PC-3 (cell line): ENCODE results near the gene SEC61B. TPM values are rescaled to one million over a fixed set of nuclear protein-coding genes. Genes with fewer than 3 reads are reported as not detected.
"Not testable (repeated sequence)": the region's sequence is repeated elsewhere in the genome, so short reads cannot be mapped to it uniquely, and the experiment has no call there.

ENCODE experiments used
- ATAC-seq: fragments of 200-7000 bp; cut with Tn5 transposase; 2 replicates; pipeline ENCODE4 v1.9.1; 2020; ENCODE audit warnings: mild to moderate bottlenecking, moderate library complexity
- BruUV-seq: library from RNA; stranded (reverse); fragments of 400-500 nt; replicated peaks from 2 replicates; lab custom pipeline; 2021; lab: Mats Ljungman, UMichigan
- CTCF ChIA-PET: fragments of 300-600 bp; sonication (Branson Sonifier 250); formaldehyde crosslinking; loops from one replicate; lab custom pipeline; 2022; ENCODE audit warnings: antibody characterized with exemption; lab: Charles Lee
- POLR2A ChIA-PET: fragments of 300-600 bp; sonication (Branson Sonifier 250); formaldehyde crosslinking; loops from one replicate; lab custom pipeline; 2022; ENCODE audit warnings: antibody characterized with exemption; ENCODE audit not compliant: unreplicated experiment; lab: Charles Lee
- DNase-seq: peaks from one replicate; pipeline ENCODE4 v3.0.0-alpha.2; 2015
- H2AFZ ChIP-seq: fragments of 300-600 bp; sonication (generic); 2 replicates; pipeline ENCODE4 v1.6.0; 2016; ENCODE audit warnings: antibody characterized with exemption, low read length
- H3F3A ChIP-seq: fragments of 300-600 bp; sonication (generic); one replicate; pipeline ENCODE4 v1.6.0; 2017; ENCODE audit warnings: antibody characterized with exemption, low read length, control low read depth, mild to moderate bottlenecking; ENCODE audit not compliant: unreplicated experiment
- H3K27ac ChIP-seq: fragments of 300-600 bp; sonication (generic); 2 replicates; pipeline ENCODE4 v1.5.1; 2016; ENCODE audit warnings: mild to moderate bottlenecking, low read length
- H3K27me3 ChIP-seq: fragments of 300-600 bp; sonication (generic); 2 replicates; pipeline ENCODE4 v1.6.1; 2016; ENCODE audit warnings: low read length, mixed read lengths
- H3K36me3 ChIP-seq: fragments of 300-600 bp; sonication (generic); 2 replicates; pipeline ENCODE4 v1.6.1; 2016; ENCODE audit warnings: low read depth, mixed run types, low read length, mixed read lengths
- H3K4me1 ChIP-seq: fragments of 300-600 bp; sonication (generic); 2 replicates; pipeline ENCODE4 v1.5.1; 2016; ENCODE audit warnings: low read length; ENCODE audit not compliant: insufficient read depth
- H3K4me2 ChIP-seq: fragments of 300-600 bp; sonication (generic); 2 replicates; pipeline ENCODE4 v1.6.0; 2016; ENCODE audit warnings: low read length
- H3K4me3 ChIP-seq: fragments of 300-600 bp; sonication (generic); 2 replicates; pipeline ENCODE4 v1.5.1; 2016; ENCODE audit warnings: mild to moderate bottlenecking, low read length, mixed read lengths
- H3K79me2 ChIP-seq: fragments of 300-600 bp; sonication (generic); 2 replicates; pipeline ENCODE4 v1.6.1; 2017; ENCODE audit warnings: low read length, mixed read lengths
- H3K9ac ChIP-seq: fragments of 300-600 bp; sonication (generic); 2 replicates; pipeline ENCODE4 v1.6.0; 2016; ENCODE audit warnings: mild to moderate bottlenecking, low read length
- H3K9me2 ChIP-seq: fragments of 300-600 bp; sonication (generic); replicated peaks from 2 replicates; pipeline ENCODE4 v1.6.1; 2016; ENCODE audit warnings: mixed run types, low read length, mixed read lengths
- H3K9me3 ChIP-seq: fragments of 300-600 bp; sonication (generic); 2 replicates; pipeline ENCODE4 v1.6.1; 2016; ENCODE audit warnings: low read length, mixed read lengths
- H4K20me1 ChIP-seq: fragments of 300-600 bp; sonication (generic); 2 replicates; pipeline ENCODE4 v1.6.1; 2016; ENCODE audit warnings: low read length, mixed read lengths
- EZH2 ChIP-seq: fragments of 300-600 bp; sonication (generic); IDR thresholded peaks from one replicate; pipeline ENCODE4 v1.6.1; 2017; ENCODE audit warnings: antibody characterized with exemption, mild to moderate bottlenecking, low read length; ENCODE audit not compliant: unreplicated experiment
- EZH2phosphoT487 ChIP-seq: fragments of 300-600 bp; sonication (generic); IDR thresholded peaks from 2 replicates; pipeline ENCODE4 v1.6.1; 2018; ENCODE audit warnings: mild to moderate bottlenecking, antibody characterized with exemption, low read length, borderline replicate concordance
- intact Hi-C: fragments of 100-400 bp; cut with micrococcal nuclease; formaldehyde crosslinking; loops from 2 replicates; pipeline ENCODE4 v1.9.0; 2023
- total RNA-seq: library from RNA; depleted of rRNA; stranded (reverse); fragments of >200 nt; gene quantifications from 2 replicates; pipeline ENCODE4 v1.2.3, GENCODE V29; 2014
- TF ChIP-seq, protein P1 (sequence below): fragments of 300-600 bp; sonication (generic); conservative IDR thresholded peaks from 2 replicates; pipeline ENCODE4 v1.5.1; 2017; ENCODE audit warnings: antibody characterized with exemption, low read depth, mild to moderate bottlenecking, low read length

SEC61B gene
- total RNA-seq, 1 experiment from 2014 or later = 107 TPM

GRCh38 chr9:99190597-99191283 lies 31.3 kb upstream of the SEC61B start:
- Histone ChIP-seq H3K4me1 (no peaks in the 10 kb centered on the region), H3K27ac (no peak overlapping the region), H3K9me3 (no peaks in the 10 kb centered on the region), H3K79me2 (no peaks in the 10 kb centered on the region), H3K36me3 (no peaks in the 10 kb centered on the region), H3K9me2 (no peaks in the 10 kb centered on the region), H2AFZ (no peak overlapping the region), H3F3A (no peaks in the 10 kb centered on the region), H3K27me3 (0 out of 2 replicates have a peak, but pooled peaks cover 3% of the 10 kb centered on the region), H3K9ac (no peak overlapping the region), H3K4me2 (no peak overlapping the region), H4K20me1 (no peaks in the 10 kb centered on the region), H3K4me3 (no peak overlapping the region)
- no TSS peak for BruUV-seq
- ATAC-seq = no peak
- ChIA-PET CTCF (interaction anchor here (0.6 kb wide), 1 partner anchor 154 kb away, joined by 3 read pairs; no protein-coding TSS in a partner anchor), POLR2A (no interaction called here)
- intact Hi-C loops = no loop called here
- TF ChIP-seq EZH2 (no peak), EZH2phosphoT487 (no peak)
- TF ChIP-seq, protein P1, sequence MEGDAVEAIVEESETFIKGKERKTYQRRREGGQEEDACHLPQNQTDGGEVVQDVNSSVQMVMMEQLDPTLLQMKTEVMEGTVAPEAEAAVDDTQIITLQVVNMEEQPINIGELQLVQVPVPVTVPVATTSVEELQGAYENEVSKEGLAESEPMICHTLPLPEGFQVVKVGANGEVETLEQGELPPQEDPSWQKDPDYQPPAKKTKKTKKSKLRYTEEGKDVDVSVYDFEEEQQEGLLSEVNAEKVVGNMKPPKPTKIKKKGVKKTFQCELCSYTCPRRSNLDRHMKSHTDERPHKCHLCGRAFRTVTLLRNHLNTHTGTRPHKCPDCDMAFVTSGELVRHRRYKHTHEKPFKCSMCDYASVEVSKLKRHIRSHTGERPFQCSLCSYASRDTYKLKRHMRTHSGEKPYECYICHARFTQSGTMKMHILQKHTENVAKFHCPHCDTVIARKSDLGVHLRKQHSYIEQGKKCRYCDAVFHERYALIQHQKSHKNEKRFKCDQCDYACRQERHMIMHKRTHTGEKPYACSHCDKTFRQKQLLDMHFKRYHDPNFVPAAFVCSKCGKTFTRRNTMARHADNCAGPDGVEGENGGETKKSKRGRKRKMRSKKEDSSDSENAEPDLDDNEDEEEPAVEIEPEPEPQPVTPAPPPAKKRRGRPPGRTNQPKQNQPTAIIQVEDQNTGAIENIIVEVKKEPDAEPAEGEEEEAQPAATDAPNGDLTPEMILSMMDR = no peak
- no peak for DNase-seq

- Histone ChIP-seq H3K4me3 (no peak overlapping the region), H3K27me3 (0 out of 2 replicates have a peak, but pooled peaks cover 3% of the 10 kb centered on the region), H3K9me2 (no peaks in the 10 kb centered on the region), H3K36me3 (no peaks in the 10 kb centered on the region), H3K9me3 (no peaks in the 10 kb centered on the region), H3K9ac (no peak overlapping the region), H2AFZ (no peak overlapping the region), H3F3A (no peaks in the 10 kb centered on the region), H3K79me2 (no peaks in the 10 kb centered on the region), H3K4me2 (no peak overlapping the region), H4K20me1 (no peaks in the 10 kb centered on the region), H3K4me1 (no peaks in the 10 kb centered on the region), H3K27ac (no peak overlapping the region)
- intact Hi-C loops = no loop called here
- ATAC-seq (no peak), DNase-seq (peak; percentile 16)
- CTCF ChIA-PET = no interaction called here
- POLR2A ChIA-PET = no interaction called here
- TF ChIP-seq EZH2phosphoT487 (no peak), EZH2 (no peak)
- TF ChIP-seq, protein P1 = peak; percentile 37
- BruUV-seq = no TSS peak
Measured at GRCh38 chr9:99192786-99193465, 29.2 kb upstream of the SEC61B start.

GRCh38 chr9:99193466-99193821 lies 28.6 kb upstream of the SEC61B start:
- ATAC-seq (no peak), DNase-seq (no peak)
- no TSS peak for BruUV-seq
- Histone ChIP-seq H3K9ac (no peak overlapping the region), H3K9me3 (no peaks in the 10 kb centered on the region), H3K27ac (no peak overlapping the region), H3K4me2 (no peak overlapping the region), H4K20me1 (no peaks in the 10 kb centered on the region), H3K4me3 (no peak overlapping the region), H2AFZ (no peak overlapping the region), H3K36me3 (no peaks in the 10 kb centered on the region), H3K9me2 (no peaks in the 10 kb centered on the region), H3K4me1 (no peaks in the 10 kb centered on the region), H3K27me3 (0 out of 2 replicates have a peak, but pooled peaks cover 1% of the 10 kb centered on the region), H3F3A (no peaks in the 10 kb centered on the region), H3K79me2 (no peaks in the 10 kb centered on the region)
- CTCF ChIA-PET = no interaction called here
- no peak for TF ChIP-seq EZH2phosphoT487
- TF ChIP-seq, protein P1 = no peak
- TF ChIP-seq EZH2 = no peak
- POLR2A ChIA-PET = no interaction called here
- intact Hi-C loops = no loop called here

DNA sequence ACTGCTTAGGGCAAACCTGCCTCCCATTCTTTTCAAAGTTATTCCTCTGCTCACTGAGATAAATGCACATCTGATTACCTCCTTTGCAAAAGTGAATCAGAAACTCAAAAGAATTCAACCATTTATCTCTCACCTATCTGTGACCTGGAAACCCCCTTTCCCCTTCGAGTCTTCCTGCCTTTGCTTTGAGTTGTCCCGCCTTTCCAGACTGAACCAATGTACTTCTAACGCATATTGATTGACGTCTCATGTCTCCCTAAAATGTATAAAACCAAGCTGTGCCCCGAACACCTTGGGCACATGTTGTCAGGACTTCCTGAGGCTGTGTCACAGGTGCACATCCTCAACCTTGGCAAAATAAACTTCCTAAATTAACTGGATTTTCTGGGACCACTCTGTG lies 25.6 kb upstream of the SEC61B start:
- H3K4me3 ChIP-seq, H3K79me2 ChIP-seq, H3K9ac ChIP-seq, CTCF ChIA-PET, intact Hi-C loops, H3K4me1 ChIP-seq, POLR2A ChIA-PET, H3F3A ChIP-seq, ATAC-seq, H4K20me1 ChIP-seq, H3K27me3 ChIP-seq, H3K9me3 ChIP-seq, H3K4me2 ChIP-seq, H3K9me2 ChIP-seq, H3K27ac ChIP-seq, H2AFZ ChIP-seq, H3K36me3 ChIP-seq, DNase-seq, BruUV-seq: not testable (repeated sequence)
